HG02970 (cell line): ENCODE data around the gene SCML1.
A peak's percentile ranks its signal among the peaks of the same experiment; 100 is the strongest.
"Not testable (repeated sequence)": the region's sequence is repeated elsewhere in the genome, so short reads cannot be mapped to it uniquely, and the experiment has no call there.

Source experiments
- ATAC-seq: cut with Tn5 transposase; IDR thresholded peaks from one replicate; pipeline ENCODE4 v1.9.1; 2021; ENCODE audit warnings: mild to moderate bottlenecking, moderate library complexity, moderate number of reproducible peaks; ENCODE audit not compliant: unreplicated experiment, low FRiP score

The SCML1 gene

GRCh38 chrX:17738737-17739535, 1.6 kb downstream of the SCML1 start:
- ATAC-seq: no peak

DNA sequence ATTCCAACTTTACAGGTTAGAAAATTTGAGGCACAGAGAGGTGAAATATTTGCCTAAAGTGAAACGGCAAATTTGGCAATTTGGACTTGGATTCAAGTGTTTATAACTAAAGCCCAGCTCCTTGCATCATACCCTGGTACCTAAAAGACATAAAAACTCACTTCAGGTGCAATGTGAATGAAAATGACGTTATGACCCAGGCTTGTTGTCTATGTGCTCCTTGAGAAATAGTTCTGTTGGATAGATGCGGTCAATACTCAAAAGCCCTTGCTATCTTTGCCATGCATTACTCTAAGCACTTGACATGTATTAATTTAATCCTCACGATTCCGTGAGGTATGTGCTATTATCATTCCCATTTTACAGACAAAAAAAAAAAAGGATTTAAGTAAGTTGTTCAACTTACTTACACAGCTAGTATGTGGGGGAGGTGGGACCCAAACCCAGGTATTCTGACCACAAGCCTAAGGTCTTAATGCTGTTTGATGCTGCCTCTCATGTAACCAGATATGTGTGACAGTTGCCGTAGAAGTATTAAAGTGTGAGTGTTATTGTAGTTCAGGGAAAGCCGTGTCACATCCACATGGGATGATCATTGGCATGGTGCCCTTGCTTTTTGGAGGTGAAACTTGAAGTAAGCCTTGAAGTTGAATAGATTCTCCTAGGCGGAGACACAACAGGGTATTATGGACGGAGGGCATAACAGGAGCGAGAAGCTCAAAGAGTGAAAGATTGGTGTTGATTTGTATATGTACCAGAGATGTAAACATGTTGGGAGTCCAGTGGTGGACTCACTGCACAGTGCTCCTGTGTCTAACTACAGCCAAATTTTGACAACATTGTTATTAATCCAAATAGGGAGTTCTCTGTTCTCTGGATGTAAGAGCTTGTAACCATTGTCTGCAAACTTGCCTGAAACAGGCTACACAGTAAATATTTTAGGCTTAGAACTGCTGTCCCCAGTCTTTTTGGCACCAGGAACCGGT, 3.1 kb downstream of the SCML1 start:
- no peak for ATAC-seq

DNA sequence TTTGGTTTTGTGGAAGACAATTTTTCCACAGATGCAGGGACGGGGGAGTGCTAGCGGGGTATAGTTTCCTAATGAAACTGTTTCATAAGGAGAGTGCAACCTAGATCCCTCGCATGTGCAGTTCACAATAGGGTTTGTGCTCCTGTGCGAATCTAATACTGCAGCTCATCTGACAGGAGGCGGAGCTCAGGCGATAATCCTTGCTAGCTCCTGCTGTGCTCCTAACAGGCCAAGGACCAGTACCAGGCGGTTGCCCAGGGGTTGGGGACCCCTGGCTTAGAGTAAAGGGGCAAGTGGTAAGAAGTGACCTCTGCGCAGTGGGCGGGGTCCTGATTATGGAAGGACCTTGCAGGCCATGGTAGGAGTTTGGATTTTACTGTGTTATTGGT, 3.8 kb downstream of the SCML1 start:
- ATAC-seq: no peak

DNA sequence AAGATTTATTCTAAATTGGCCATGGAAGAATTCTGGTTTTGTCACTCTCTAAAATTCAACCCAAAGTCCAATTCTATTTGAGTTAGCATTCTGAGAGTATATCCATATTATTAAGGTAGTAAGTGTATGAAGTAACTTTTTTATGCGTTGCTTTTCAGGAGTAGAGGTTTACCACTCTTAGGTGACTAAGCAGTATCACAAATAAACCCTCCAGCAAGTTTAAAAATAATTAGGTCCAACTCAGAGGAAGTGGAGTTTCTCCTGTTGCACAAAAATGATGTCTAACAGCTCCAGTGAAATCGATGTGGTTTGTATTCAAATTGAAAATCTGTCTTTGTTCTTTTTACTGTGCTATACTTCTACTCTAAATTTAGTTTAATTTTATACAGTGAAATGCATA, 6.6 kb downstream of the SCML1 start:
- ATAC-seq: no peak

DNA sequence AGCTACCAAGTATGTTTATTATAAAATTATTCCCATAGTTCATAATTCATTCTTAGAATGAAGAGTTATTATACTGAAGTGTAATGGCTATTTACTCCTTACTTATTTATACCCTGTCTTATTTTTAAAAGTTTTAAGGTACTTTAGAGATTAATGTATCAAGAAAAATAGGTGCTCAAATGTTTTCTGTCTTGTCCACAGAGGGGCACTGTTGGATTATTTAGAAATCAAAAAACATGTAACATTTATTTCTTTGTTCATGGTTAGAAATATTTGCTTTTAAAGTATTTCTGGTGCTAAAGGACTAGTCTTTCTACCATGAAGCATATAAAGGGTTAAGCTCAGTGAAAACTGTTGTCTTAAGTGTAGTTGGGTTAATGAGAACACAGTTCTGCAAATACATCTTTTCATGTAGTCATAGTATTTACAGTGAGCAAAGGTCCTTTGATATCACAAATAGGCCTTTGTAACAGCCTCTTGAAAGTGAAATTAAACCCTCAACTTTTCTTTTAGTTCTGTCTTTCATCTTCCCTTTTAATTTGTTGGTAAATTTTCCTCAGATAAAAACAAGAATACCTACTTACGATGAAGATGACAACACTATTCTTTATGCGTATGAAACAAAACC, 7.7 kb downstream of the SCML1 start:
- no peak for ATAC-seq

DNA sequence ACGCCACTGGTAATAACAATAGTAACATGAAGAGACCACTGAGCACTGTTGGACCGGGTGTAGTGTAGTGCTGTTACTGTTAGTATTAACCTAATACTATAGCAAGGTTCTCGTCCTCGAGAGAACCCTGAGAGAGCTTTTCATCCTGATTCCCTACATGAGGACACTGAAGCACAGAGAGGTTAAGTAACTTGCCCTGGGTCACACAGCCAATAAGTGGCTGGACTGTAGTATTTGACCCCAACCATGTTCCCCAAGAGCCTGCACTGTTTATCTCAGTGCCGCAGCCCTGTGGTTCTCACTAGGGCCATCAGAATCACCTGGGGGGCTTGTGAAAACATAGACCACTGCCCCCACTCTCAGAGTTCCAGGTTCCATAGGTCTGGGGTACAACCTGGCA, 10.4 kb downstream of the SCML1 start:
- no peak for ATAC-seq

GRCh38 chrX:17748684-17749083, 11.4 kb downstream of the SCML1 start:
- ATAC-seq: no peak

DNA sequence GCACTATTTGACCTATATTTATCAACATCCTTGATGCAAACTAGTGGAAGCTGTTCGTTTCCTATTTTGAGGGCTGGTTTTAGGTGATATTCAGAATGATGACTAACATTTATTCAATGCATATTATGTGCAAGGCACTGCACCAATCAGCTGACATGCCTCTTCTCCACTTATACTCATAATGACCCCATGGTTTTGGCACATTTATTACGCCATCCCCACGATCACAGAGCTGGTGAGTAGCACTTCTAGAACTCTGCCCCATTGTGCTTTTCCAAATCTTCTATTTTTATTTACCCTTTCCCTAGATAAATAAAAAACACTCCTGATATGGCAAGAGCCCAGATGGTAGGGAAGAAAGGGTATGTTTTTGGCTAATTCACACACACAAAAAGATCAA, 13.1 kb downstream of the SCML1 start:
- no peak for ATAC-seq

DNA sequence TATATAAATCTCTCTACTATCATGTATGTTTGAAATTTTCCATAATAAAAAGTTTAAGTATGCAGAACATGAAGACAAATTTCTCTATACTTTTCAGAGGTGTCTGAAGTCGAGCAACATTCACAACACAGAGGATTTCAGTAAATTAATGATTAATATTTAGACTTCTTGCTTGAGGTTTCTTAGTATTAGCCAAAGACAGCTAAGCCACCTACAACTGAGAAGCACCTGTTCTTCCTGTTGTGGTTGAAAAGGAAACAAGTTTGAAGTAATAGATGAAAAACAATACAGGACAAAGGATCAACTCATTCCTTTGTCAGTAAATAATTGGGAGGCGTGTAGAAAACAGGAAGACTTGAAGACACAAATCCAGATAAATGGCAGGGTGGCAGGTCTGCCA, 21.1 kb downstream of the SCML1 start:
- ATAC-seq: peak; percentile 64

DNA sequence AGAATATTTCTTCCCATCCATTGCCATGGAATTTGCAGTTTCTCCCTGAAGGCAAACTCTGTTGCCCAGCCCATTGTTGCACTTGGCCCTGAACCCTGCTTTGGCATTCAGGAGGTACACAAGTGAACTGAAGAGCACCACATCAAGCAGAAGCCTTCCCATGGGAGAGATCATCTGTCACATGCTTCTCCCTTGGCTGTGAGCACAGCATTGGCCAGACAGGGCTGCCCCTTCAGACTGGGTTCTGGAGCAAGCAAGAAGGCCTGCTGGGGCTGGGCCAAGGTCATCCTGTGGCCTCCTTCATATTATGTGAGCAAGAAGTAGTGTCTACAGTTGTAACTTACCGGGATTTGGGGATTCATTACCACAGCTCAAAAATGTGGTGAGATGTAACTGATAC, 22.7 kb downstream of the SCML1 start:
- ATAC-seq: no peak

- no peak for ATAC-seq
These were observed 30.4 kb downstream of the SCML1 start for GRCh38 chrX:17767734-17768133.

- no peak for ATAC-seq
These were observed 31.7 kb downstream of the SCML1 start for GRCh38 chrX:17768997-17769396.

DNA sequence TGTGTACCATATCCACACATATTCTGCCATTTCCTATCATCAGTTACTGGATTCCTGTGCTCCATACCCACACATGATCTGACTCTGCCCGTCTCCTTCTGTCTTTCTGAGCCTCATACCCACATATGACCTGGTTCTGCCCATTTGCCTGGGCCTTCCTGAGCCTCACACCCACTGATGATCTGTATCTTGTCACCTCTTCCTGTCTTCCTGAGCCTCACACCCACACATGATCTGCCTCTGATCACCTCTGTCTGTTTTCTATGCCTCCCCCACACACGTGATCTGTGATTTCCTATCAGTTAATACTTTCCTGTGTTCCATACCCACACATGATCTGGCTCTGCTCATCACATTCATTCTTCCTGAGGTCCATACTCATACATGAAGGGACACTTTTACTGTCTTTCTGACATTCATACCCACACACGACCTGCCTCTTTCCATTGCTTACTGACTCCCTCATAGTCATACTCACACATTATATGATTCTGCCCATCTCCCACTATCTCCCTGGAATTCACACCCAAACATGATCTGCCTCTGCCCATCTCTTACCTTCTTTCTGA, 32.5 kb downstream of the SCML1 start:
- ATAC-seq: no peak

DNA sequence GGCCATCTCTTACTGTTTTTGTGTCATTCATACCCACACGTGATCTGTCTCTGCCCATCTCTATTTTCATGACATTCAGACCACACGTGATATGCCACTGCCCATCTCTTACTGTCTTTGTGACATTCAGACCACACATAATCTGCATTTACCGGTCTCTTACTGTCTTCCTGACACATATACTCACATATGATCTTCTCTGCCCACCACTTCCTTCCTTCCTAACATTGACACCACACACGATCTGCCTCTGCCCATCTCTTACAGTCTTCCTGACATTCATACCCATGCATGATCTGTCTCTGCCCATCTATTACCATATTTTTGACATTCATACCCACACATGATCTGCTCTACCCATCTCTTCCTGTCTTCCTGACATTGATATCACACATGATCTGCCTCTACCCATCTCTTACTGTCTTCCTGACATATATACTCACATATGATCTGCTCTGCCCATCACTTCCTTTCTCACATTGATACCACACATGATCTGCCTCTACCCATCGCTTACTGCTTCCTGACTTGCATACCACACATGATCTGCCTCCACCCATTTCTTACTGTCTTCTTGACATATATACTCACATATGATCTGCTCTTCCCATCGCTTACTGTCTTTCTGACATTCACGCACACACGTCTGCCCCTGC, 36.1 kb downstream of the SCML1 start:
- ATAC-seq: no peak

DNA sequence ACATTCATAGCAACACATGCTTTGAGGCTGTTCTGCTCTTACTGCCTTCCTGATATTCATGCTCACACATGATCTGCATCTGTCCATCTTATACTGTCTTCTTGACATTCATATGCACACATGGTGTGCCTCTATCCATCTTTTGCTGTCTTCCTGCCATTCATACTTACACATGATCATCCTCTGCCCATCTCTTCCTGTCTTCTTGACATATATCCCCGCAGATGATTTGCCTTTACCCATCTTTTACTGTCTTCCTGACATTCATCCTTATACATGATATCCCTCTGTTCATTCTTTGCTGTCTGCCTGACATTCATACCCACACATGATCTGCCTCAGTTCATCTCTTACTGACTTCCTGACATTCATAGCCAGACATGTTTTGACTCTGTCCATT, 36.8 kb downstream of the SCML1 start:
- no peak for ATAC-seq

GRCh38 chrX:17778997-17779396, 41.7 kb downstream of the SCML1 start:
- ATAC-seq: no peak

DNA sequence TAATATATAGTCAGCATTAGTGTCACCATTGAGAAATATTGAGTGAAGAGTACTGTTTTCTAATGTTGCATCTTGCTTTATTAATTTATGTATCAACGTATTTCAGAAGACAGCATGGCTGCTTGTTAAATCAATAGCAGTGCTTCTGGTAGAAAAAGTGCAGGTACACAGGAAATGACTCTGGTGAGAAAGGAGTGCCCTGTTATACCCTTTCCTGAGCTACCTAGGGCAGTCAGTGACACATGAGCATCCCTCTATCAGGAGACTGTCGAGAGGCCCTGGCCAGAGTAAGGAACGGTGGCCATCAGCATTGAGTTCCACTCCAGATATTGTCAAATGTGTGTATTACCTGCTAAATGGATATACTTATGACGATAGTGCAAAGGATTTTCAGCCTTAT, 42.1 kb downstream of the SCML1 start:
- ATAC-seq: no peak

GRCh38 chrX:17786554-17787347, 49.5 kb downstream of the SCML1 start:
- not testable (repeated sequence) for ATAC-seq

DNA sequence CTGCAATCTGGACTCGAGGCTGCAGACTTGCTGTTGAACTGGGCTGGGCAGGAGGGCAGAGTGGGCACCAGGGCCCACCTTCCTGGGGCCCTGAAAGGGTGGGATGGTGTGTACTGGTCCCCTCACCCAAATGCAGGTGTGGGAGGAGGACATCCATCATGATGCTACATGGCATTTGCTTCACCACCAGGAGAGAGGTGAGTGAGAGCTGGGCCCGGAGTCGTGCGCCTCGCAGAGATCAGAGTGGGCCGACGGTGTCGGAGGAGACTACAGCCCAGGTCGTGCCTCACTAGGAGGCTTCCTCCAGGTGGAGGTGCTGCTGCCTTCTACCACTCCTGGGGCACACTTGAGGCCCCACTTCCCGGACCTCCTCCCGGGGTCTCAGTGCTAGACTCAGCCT, 50.3 kb downstream of the SCML1 start:
- ATAC-seq: no peak
